Endothelial cell (in vitro differentiated cells): Measurements from ENCODE around the gene BPTF. TPM values are rescaled to one million over a fixed set of nuclear protein-coding genes. Genes with fewer than 3 reads are reported as not detected.
"Not testable (repeated sequence)": the region's sequence is repeated elsewhere in the genome, so short reads cannot be mapped to it uniquely, and the experiment has no call there.

Experiments
- DNase-seq: peaks from one replicate; pipeline ENCODE4 v3.0.0; 2021; ENCODE audit warnings: low spot score
- H3K27ac Mint-ChIP-seq: one replicate; pipeline ENCODE4 v1.8.0; 2021; ENCODE audit warnings: mixed read lengths, inconsistent platforms; ENCODE audit not compliant: unreplicated experiment
- H3K27me3 Mint-ChIP-seq: one replicate; pipeline ENCODE4 v1.8.0; 2021; ENCODE audit warnings: mild to moderate bottlenecking, moderate library complexity, mixed read lengths, inconsistent platforms; ENCODE audit not compliant: unreplicated experiment
- H3K36me3 Mint-ChIP-seq: one replicate; pipeline ENCODE4 v1.8.0; 2021; ENCODE audit warnings: mild to moderate bottlenecking, low read depth, mixed read lengths, inconsistent platforms; ENCODE audit not compliant: unreplicated experiment
- H3K4me1 Mint-ChIP-seq: one replicate; pipeline ENCODE4 v1.8.0; 2021; ENCODE audit warnings: mild to moderate bottlenecking, mixed read lengths, inconsistent platforms; ENCODE audit not compliant: unreplicated experiment
- H3K4me3 Mint-ChIP-seq: one replicate; pipeline ENCODE4 v1.8.0; 2021; ENCODE audit warnings: mild to moderate bottlenecking, mixed read lengths, inconsistent platforms; ENCODE audit not compliant: unreplicated experiment
- H3K9me3 Mint-ChIP-seq: one replicate; pipeline ENCODE4 v1.8.0; 2021; ENCODE audit warnings: mixed read lengths, inconsistent platforms; ENCODE audit not compliant: unreplicated experiment
- CTCF ChIP-seq: fragments of 200-600 bp; sonication (generic); IDR thresholded peaks from one replicate; pipeline ENCODE4 v1.5.0; 2021; ENCODE audit warnings: antibody characterized with exemption; ENCODE audit not compliant: unreplicated experiment
- total RNA-seq: library from RNA; stranded (reverse); fragmentation: NEBNext Ultra II Directional; extraction: Animal tissue kit (Norgen Biotek cat#: 25700); gene quantifications from one replicate; pipeline ENCODE4 v1.2.1, GENCODE V29; 2021; ENCODE audit not compliant: unreplicated experiment

The BPTF gene
- total RNA-seq, 1 donor from 2014 or later = 115 TPM

- TF ChIP-seq CTCF = no peak
- no peaks in the 10 kb centered on the region for H3K36me3 Mint-ChIP-seq
- no peak overlapping the region for H3K4me3 Mint-ChIP-seq
- DNase-seq = no peak
- H3K4me1 Mint-ChIP-seq = peaks cover 12% of the 10 kb centered on the region
- H3K9me3 Mint-ChIP-seq = no peaks in the 10 kb centered on the region
- H3K27me3 Mint-ChIP-seq = no peaks in the 10 kb centered on the region
- no peak overlapping the region for H3K27ac Mint-ChIP-seq
Measured at GRCh38 chr17:67842648-67843047, 17.3 kb downstream of the BPTF start.

GRCh38 chr17:67845374-67845773 is 20.1 kb downstream of the BPTF start:
- Mint-ChIP-seq H3K27ac (no peak overlapping the region), H3K4me3 (no peak overlapping the region), H3K27me3 (peaks cover 2% of the 10 kb centered on the region), H3K9me3 (no peaks in the 10 kb centered on the region), H3K4me1 (peaks cover 8% of the 10 kb centered on the region), H3K36me3 (no peaks in the 10 kb centered on the region)
- no peak for DNase-seq
- TF ChIP-seq CTCF = no peak

GRCh38 chr17:67848189-67848588 is 22.9 kb downstream of the BPTF start:
- not testable (repeated sequence) for H3K27ac Mint-ChIP-seq, H3K9me3 Mint-ChIP-seq, DNase-seq, H3K27me3 Mint-ChIP-seq, H3K36me3 Mint-ChIP-seq, H3K4me3 Mint-ChIP-seq
- peaks cover 13% of the 10 kb centered on the region for H3K4me1 Mint-ChIP-seq

- not testable (repeated sequence) for H3K4me3 Mint-ChIP-seq, H3K27ac Mint-ChIP-seq, H3K9me3 Mint-ChIP-seq, H3K27me3 Mint-ChIP-seq, H3K36me3 Mint-ChIP-seq, DNase-seq
- H3K4me1 Mint-ChIP-seq = peaks cover 14% of the 10 kb centered on the region
Measured at GRCh38 chr17:67848846-67849245, 23.5 kb downstream of the BPTF start.

GRCh38 chr17:67850991-67851631 is 25.8 kb downstream of the BPTF start:
- H3K4me3 Mint-ChIP-seq = no peak overlapping the region

More at GRCh38 chr17:67850991-67851631, 25.8 kb downstream of the BPTF start:
- Mint-ChIP-seq H3K36me3 (peaks cover 17% of the 10 kb centered on the region), H3K27ac (no peak overlapping the region), H3K4me1 (peaks cover 26% of the 10 kb centered on the region), H3K9me3 (no peaks in the 10 kb centered on the region), H3K27me3 (peaks cover 2% of the 10 kb centered on the region)
- no peak for TF ChIP-seq CTCF
- no peak for DNase-seq
